Thoracic aorta endothelial cell (primary cell): ENCODE measurements around the gene CENPT. TPM values are rescaled to one million over a fixed set of nuclear protein-coding genes. Genes with fewer than 3 reads are reported as not detected.

Source experiments
- small RNA-seq: library from RNA; depleted of rRNA; stranded (forward); fragments of <200 nt; gene quantifications from one replicate; pipeline ENCODE3, GENCODE V24; 2012
- total RNA-seq: library from RNA; depleted of rRNA; stranded (reverse); fragments of >200 nt; gene quantifications from 2 replicates; pipeline ENCODE4 v1.2.3, GENCODE V29; 2012

Gene CENPT, protein sequence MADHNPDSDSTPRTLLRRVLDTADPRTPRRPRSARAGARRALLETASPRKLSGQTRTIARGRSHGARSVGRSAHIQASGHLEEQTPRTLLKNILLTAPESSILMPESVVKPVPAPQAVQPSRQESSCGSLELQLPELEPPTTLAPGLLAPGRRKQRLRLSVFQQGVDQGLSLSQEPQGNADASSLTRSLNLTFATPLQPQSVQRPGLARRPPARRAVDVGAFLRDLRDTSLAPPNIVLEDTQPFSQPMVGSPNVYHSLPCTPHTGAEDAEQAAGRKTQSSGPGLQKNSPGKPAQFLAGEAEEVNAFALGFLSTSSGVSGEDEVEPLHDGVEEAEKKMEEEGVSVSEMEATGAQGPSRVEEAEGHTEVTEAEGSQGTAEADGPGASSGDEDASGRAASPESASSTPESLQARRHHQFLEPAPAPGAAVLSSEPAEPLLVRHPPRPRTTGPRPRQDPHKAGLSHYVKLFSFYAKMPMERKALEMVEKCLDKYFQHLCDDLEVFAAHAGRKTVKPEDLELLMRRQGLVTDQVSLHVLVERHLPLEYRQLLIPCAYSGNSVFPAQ
- 29.0 and 31.2 TPM in 2 replicates for total RNA-seq

DNA sequence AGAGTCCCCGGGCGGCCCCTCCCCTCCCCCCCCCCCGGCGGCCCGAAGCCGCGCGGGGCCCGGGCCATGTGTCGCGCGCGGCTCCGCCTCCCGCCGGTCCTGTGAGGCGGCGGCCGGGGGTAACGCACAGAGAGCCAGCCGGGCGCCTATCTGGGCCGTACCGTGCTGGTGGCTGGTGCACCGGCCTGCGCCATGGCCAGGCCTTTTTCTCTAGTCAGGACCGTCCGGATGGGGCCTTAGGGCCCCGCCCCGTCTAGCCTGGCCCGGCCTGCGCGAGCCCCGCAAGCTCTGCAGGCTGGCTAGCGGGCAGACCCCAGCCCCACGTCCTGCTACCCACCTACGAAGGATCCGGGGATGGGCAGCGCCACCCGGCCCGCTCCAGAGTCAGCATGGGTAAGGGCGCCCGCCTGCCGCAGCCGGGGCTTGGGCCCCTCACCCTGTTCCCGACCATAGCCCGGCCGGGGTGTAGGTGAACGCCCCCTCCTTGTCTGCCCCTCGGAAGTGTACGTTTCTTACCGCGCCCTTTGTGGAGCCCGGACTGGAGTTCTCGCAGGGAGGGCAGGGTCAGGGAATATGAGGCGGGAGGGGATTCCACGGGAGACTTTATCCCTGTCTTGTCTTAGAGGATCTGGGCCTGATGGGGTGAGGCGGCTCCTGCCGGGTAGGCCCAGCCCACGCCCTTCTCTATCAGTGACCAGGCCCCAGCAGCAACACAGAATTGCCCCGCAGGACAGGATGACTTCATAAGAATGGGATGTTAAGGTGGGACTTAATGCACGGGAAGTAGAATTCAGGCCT, at the start of gene CENPT:
Gene CENPT, minus strand, starts transcription at position 630 of the 798 bp plus-strand sequence. CDS start 13,834 bp downstream, outside the sequence.

DNA sequence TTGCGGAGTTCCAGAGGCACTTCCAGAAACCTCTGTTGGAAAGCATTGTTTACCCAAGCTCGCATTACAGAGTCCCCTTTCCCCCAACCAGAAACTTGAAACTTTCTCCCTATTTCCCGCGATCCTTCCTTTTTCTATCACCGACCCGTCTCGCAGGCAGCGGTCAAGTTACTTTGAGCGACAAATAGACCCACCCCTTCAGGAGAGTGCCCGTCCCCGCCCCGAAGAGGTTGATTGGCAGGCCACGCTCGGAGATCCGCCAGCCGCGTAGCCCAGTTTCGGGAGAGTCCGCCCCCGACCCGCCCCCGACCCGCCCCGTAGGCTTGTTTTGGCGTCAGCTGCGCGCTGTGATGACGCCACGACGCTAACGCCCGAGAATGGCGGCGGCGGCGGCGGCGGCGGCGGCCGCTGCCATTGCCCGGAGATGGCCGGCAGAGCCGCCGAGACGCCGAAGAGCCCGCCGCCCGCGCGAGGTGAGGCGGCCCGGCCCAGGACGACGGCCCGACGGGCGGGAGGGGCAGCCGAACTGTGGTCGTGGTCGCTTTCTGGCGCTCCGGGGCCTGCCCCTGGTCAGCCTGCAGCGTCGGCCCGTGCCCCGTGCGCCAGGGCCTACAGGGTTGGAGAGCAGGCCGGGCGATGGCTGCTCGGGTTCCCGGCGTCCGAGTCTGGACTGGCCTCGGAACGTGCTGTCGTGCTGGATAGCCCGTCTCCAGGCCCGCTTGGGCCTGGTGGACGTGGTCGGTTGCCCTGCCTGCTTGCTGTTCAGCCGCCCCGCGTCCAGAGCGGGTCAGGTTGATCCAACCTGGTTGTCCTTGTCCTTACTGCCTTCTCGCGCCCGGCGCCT, 45.6 kb upstream of the CENPT start, which contains the start of gene PSKH1:
Gene PSKH1, plus strand, starts transcription at position 356 of the 844 bp plus-strand sequence. CDS start 15,496 bp downstream, outside the sequence.

DNA sequence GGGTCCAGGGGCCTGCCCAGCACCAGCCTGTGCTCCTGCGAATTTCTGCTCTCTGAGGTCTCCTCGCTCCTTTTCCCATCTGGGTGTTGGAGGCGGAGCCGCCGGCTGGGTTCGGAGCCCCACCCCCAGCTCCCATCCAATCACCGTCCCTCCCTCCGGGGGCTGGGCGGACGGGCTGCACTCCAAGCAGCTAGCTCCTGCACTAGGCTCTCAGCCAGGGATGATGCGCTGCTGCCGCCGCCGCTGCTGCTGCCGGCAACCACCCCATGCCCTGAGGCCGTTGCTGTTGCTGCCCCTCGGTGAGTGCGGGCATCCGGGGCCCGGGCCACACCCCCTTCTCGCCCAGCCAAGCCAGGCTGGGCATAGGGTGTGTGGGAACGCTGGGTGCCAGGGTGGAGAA, 37.2 kb upstream of the CENPT start, which contains the start of gene NRN1L:
Gene NRN1L, plus strand, starts transcription at position 202 of the 400 bp plus-strand sequence. Its CDS starts 19 bp downstream, at position 221.

DNA sequence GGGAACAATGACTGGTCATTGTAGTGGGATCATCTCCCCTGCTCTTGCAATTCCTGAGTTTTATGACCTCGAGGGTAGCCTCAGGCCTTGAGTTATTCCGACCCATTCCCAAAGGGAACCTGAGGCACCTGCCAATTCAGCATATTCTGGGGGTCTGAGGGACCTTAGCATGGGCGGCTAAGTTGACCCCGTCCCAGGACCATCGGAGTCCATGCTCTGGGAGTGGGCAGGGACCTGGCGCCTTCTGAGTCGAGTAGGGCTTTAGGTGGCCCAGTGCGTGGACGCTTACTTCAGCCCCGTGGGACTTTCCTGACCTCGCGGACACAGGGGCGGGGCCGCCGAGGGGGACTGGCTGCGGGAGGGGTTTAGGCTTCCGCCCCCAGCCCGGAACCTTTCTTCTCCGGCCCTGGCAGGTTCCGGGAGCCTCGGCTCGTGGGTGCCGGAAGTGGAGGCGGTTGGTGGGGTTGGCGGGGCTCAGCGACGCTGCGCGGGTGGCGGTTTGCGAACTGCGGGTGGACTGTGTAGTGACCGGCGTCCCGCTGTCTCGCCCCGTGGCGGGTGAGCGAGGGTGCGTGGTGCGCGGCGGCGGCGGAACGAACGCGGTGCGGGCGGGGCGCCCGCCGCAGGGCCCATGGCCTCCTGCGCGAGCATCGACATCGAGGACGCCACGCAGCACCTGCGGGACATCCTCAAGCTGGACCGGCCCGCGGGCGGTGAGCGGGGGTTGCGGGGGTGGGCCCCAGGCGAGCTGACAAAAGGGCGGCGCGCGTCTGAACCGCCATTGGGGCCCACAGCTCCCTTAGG, 25.3 kb upstream of the CENPT start, which contains the start of gene EDC4:
Gene EDC4, plus strand, starts transcription at position 422 of the 804 bp plus-strand sequence. Its CDS starts 210 bp downstream, at position 632.

DNA sequence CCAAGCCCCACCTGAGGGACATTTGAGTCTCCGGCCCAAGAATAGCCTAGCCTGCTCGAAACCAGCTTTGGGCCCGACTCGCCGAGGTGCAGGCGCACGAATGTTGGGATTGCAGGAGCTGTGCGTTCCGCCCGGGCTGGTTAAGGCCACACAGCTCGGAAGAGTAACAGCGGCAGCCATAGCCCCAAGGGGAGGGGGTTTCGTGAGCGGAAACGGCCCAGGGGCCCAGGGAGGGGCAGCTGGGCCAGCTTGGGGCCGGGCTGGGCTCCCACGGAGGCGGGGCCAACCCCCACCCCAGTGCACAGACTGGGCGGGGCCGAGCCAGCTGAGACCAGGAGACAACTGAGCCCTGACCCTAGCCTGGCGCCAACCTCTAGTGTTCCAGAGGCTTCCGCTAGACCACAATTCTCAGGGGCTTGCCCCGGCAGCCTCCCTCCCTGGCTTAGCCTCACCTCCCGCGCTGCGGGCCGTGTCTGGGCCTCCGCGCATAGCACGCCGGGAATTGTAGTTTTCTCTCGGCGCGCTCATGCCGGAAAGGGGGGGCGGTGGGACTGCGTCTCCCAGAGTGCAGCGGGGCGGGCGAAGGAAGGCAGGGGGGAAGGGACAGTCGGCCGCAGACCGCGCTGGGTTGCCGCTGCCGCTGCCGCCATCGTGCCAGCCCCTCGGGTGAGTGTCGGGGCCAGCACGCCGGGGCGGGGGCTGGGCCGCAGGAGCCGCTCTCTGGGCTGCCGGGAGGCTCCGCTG, 1.0 kb downstream of the CENPT start, which contains the start of gene NUTF2:
Gene NUTF2, plus strand, starts transcription at position 614 of the 744 bp plus-strand sequence. CDS start 18,198 bp downstream, outside the sequence.

DNA sequence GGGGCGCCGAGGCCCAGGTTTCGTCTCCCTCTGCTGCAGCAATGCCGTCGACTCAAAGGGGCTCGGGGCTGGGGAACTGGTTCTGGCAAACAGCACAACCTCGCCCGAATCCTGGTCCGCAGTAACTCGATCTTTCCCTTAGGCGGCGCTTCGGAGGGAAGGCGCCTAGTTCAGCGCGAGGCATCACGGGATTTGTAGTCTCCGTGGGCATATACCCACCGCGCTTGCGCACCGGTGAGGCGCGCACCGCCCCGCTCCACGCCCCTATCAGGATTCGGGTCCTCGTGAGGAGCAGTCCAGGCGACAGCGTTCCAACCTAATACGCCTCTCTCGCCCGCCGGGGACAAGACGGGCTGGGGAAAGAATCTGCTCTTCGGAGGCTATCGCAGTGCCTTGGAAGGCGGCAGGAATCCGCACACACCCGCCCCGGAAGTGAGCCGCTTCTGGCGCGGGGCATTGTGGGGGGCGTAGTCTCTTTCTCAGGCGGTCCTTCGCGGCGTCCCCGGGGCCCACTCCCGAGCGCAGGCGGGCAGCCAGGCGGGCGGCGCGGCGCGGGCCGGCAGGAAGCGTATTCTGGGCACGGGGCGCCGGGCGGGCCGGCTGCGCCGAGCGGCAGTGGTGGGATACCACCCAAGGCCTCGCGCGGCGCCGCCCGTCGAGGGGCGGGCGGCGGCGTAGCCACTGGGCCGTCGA, 5.5 kb downstream of the CENPT start, which contains the start of gene THAP11:
Gene THAP11, plus strand, starts transcription at position 505 of the 693 bp plus-strand sequence. CDS start 235 bp downstream, outside the sequence.

DNA sequence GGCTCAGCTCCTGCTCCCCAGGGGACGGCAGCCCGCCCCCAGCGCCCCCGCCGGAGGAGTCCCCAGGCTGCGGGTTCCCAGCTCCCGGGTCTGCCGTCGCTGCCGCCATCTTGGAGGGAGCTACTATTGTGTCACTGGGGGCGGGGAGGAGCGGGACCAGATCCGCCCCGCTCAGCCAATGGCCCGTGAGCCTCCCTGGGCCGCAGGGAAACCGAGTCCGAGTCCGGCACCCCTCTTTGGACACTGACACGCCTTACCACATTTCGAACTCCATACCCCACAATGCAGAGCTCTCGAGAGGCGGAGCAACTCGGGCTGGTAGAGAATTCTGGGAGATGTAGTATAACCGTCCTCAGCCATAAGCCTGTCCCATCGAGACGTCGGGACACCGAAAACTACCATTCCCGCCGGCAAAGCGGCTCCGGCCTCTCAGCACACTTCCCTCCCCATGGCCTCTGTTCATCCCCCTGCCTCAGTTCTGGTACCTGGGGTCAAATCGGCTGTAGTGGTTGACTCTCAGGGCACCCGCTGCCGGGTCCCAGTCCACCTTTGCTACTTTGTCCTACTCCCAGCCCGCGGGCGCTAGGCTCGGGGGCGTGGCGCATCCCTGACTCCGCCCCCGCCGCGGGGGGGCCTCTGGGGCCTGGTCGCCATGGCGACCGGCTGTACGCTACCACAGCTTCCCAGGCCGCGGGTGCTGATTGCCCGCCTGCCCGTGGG, 40.9 kb downstream of the CENPT start, which contains the start of the genes RANBP10 and TSNAXIP1:
Gene RANBP10, minus strand, starts transcription at position 133 of the 720 bp plus-strand sequence. Its CDS starts 24 bp downstream, at position 109.
Gene TSNAXIP1, plus strand, starts transcription at position 462 of the 720 bp plus-strand sequence. CDS start 261 bp downstream, outside the sequence.

Small RNA genes within 50 kb of the gene (small RNA-seq; reads per million reads assigned to genes)
- not detected for gene AC040162.2
- not detected for gene NRN1L

Other genes with a start within 250 kb of the CENPT start
- gene CARMIL2, start 202.5 kb downstream of the CENPT start, total RNA-seq = 0.86 and 1.2 TPM in 2 replicates
- 19.1 and 27.1 TPM in 2 replicates for gene ACD, start 187.4 kb downstream of the CENPT start, total RNA-seq
- gene PARD6A, start 186.7 kb downstream of the CENPT start, total RNA-seq = 2.7 and 3.3 TPM in 2 replicates
- 8.2 and 11.7 TPM in 2 replicates for gene ENKD1, start 180.9 kb downstream of the CENPT start, total RNA-seq
- 1.1 and 2.0 TPM in 2 replicates for gene C16orf86, start 180.9 kb downstream of the CENPT start, total RNA-seq
- gene GFOD2, start 128.4 kb downstream of the CENPT start, total RNA-seq = 33.9 and 35.1 TPM in 2 replicates
- 9.7 and 12.0 TPM in 2 replicates for gene RANBP10, start 41.1 kb downstream of the CENPT start, total RNA-seq
- 0.13 and 0.14 TPM in 2 replicates for gene TSNAXIP1, start 40.8 kb downstream of the CENPT start, total RNA-seq
- gene THAP11, start 5.4 kb downstream of the CENPT start, total RNA-seq = 21.8 and 27.1 TPM in 2 replicates
- 217 and 277 TPM in 2 replicates for gene NUTF2, start 760 bp downstream of the CENPT start, total RNA-seq
- 62.9 and 64.6 TPM in 2 replicates for gene EDC4, start 25.4 kb upstream of the CENPT start, total RNA-seq
- 0.66 TPM in 1 of 2 replicates, not detected in the other for gene NRN1L, start 37.2 kb upstream of the CENPT start, total RNA-seq
- 13.6 and 16.9 TPM in 2 replicates for gene PSKH1, start 45.6 kb upstream of the CENPT start, total RNA-seq
- 0.57 TPM in 1 of 2 replicates, not detected in the other for gene CTRL, start 84.2 kb upstream of the CENPT start, total RNA-seq
- gene PSMB10, start 89.2 kb upstream of the CENPT start, total RNA-seq = 22.0 and 25.1 TPM in 2 replicates
- gene LCAT, start 96.4 kb upstream of the CENPT start, total RNA-seq = 4.3 and 5.0 TPM in 2 replicates
- gene SLC12A4, start 120.9 kb upstream of the CENPT start, total RNA-seq = 47.2 and 53.5 TPM in 2 replicates
- gene DPEP3, start 132.8 kb upstream of the CENPT start, total RNA-seq = not detected in 2 replicates
- 0.22 TPM in 1 of 2 replicates, not detected in the other for gene DPEP2, start 151.8 kb upstream of the CENPT start, total RNA-seq
- gene DPEP2NB, start 168.2 kb upstream of the CENPT start, total RNA-seq = not detected in 2 replicates
- 13.4 and 14.4 TPM in 2 replicates for gene DDX28, start 175.5 kb upstream of the CENPT start, total RNA-seq
- 19.1 and 19.7 TPM in 2 replicates for gene DUS2, start 175.6 kb upstream of the CENPT start, total RNA-seq
- gene NFATC3, start 237.7 kb upstream of the CENPT start, total RNA-seq = 33.1 and 37.2 TPM in 2 replicates